HPDE6-E6E7 (cell line): ENCODE data around the gene DIS3L2.
"Not testable (repeated sequence)": the region's sequence is repeated elsewhere in the genome, so short reads cannot be mapped to it uniquely, and the experiment has no call there.

ENCODE experiments used
- DNase-seq: peaks from one replicate; pipeline ENCODE4 v3.0.0; 2011; ENCODE audit warnings: missing footprints; ENCODE audit errors: extremely low spot score

DIS3L2 gene

GRCh38 chr2:231928481-231928880 is 33.0 kb upstream of the DIS3L2 start:
- DNase-seq: no peak

DNA sequence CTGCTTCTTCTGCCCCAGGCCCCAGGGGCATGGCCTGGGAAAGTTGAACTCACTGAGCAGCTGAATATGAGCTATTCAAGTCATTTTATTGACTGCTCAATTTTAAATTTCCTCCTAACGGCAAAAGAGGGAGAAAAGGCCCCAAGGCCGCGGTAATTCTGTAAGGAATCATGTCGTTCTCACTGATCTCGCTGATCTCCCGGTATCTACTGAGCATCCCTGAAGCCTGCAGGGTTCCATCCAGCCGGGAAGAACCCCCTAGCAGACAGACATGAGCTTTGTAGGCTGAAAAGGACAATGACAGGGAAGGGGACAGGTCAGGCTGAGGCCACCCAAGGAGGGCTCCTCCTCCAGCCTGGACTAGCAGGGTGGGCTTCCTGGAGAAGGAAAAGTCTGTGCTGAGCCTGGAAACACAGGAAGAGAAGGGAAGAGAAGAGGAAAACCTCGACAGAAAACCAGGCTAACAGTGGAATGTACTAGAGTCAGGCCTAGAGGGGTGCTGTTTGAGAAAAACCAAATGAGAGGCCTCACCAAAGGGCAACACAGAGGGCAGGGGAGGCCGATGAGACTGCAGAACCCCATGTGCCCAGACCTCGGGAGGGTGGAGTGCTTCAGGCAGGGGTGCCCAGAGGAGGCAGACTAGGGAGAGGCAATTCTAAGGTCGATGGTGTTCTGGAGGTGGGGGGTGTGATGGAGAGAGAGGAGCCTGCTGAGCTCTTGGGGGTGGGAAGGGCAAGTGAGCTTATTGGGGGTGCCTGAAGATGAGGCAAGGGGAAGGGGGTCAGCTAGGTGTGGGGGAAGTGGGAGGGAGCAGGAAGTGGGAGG is 32.4 kb upstream of the DIS3L2 start:
- no peak for DNase-seq

DNA sequence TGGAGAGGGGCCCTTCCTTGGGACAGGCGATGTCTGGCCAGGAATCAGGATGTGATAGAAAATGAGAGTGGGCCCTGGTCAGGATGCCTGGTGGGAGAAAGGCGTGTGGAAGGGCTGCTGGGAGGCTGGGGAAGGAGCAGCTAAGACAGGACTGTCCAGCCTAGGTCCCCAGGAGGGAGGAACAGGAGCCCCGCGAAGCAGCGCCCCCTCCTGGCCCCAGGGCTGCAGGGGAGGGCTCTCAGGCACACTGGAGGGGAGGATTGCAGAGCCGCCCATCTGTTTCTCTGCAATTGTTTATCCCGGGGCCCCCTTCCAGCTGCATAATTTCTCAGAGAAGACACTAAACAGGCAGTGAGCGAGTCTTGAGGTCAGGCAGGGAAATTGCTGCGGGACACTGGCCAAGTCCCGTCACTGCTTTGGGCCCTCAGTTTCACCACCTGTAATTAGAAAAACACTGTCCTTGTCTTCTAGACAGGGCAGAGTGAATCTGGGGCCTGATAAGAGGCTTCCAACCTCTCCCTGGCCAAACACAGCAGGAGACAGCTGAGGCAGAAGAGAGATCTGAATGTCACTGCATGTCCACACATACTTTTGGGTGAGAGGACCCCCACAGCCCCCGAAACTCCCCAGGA is 31.4 kb upstream of the DIS3L2 start:
- DNase-seq: no peak

DNA sequence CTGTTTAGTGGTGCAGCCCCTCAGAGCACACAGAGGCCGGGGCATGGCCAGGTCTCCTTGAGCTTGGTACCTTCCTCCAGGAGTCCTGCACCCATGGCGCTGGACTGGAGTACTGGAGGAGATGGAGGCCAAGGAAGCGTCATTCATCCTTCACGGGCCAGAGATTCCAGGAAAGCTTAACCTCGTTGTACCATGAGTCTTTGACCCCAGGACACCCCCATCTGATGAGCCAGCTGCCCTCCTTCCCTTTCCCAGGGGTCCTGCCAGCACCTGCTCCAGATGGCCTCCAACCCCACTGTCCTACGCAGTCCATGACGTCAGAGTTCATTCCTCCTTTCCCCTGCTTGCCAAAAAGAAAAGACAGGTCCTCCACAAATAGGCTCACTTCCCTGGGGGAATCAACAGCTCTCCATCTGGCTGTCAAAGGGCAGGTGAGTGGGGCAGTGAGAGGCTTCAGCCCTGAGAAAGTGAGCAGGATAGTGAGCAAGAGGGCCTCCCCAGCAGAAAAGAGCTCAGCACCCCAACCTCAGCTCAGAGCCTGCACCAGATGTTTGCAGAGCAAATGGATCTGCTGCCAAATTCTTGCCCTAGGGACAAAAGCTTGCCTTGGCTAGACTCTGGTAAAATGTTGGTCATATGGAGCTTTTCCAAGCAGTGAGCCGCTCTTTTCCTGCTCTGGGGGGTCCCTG is 30.8 kb upstream of the DIS3L2 start:
- no peak for DNase-seq

- no peak for DNase-seq
Observed at GRCh38 chr2:231931481-231931915, 30.0 kb upstream of the DIS3L2 start.

- no peak for DNase-seq
Observed at GRCh38 chr2:231932711-231932970, 28.9 kb upstream of the DIS3L2 start.

- no peak for DNase-seq
Observed at GRCh38 chr2:231932985-231933915, 28.3 kb upstream of the DIS3L2 start.

DNA sequence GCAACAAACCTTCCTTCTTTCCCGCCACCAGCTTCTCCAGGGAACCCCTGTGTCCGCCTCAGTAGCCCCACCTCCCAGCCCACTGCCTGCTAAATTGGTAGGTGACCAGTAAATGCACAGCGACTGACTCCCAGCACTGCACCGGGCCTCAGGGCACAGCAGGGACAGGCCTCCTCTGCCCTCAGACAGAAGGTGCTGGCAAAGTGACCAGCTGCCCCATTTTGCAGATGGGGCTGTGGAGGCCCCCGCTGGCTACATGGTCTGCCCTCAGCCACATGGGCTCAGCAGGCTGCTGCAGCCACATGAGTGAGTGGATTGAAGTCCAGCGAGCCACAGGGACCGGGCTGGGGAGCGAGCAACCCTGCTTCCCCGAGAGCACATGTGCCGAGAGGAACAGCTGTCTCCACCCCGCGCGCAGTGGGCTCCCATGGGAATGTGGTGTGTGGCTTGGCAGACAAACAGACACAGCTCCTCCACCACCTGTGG is 27.6 kb upstream of the DIS3L2 start:
- DNase-seq: no peak

GRCh38 chr2:231934441-231935206 is 26.9 kb upstream of the DIS3L2 start:
- DNase-seq: no peak

GRCh38 chr2:231935207-231935524 is 26.3 kb upstream of the DIS3L2 start:
- DNase-seq: no peak

DNA sequence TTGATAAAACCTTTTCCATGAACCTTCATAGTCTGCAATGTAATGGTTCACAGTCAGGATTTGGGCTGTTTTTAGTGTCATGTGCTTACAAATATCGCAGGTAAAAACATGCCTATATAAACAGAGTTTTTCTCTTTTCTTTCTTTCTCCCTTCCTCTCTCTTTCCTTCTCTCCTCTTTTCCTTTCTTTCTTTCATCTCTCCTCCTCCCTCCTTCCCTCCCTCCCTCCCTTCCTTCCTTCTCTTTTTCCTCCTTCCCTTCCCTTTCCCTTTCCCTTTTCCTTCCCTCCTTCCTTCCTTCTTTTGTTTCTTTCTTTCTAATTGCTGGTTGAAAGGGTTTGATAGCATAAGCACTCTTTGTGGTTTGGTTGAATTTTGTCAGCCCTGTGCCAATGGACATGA is 25.7 kb upstream of the DIS3L2 start:
- no peak for DNase-seq

DNA sequence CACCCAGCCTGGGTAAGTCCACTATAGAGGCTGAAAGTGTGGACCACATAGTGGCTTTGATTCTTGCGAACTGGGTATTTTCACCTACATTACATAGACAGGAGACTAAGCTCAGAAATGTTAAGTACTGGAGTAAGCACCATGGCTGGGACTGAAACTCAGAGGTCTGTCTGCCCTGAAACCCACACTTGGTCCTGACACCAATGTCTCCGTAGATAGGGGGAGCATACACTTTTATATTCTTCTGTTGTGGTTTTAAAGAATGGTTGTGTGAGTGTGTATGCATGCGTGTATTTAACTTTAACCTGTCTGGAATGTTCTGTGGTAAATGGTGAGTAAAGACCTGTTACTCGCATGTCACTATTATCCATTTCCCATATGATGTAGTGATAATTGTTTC is 25.0 kb upstream of the DIS3L2 start:
- DNase-seq: no peak

- no peak for DNase-seq
Observed at GRCh38 chr2:231937057-231937456, 24.5 kb upstream of the DIS3L2 start.

GRCh38 chr2:231939022-231939421 is 22.5 kb upstream of the DIS3L2 start:
- no peak for DNase-seq

DNA sequence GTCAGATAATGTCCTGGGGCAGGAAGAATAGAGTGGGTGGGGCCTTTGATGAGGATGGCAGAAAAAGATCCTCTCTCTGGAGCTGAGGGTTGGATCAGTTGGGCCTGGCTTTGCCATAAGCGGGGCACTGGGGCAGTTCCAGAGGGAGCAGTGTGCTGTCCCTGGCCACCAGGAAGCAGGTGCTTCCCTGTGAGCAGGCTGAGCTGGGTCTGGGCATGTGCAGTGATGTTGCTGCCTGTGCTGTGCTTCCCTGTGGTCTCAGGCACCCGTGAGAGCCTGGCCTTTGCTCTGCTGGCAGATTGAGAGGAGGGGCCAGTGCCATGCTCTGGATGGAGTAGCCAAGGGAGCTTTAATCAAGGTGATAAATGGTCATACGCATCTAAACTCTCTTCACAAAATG is 20.7 kb upstream of the DIS3L2 start:
- DNase-seq: no peak

DNA sequence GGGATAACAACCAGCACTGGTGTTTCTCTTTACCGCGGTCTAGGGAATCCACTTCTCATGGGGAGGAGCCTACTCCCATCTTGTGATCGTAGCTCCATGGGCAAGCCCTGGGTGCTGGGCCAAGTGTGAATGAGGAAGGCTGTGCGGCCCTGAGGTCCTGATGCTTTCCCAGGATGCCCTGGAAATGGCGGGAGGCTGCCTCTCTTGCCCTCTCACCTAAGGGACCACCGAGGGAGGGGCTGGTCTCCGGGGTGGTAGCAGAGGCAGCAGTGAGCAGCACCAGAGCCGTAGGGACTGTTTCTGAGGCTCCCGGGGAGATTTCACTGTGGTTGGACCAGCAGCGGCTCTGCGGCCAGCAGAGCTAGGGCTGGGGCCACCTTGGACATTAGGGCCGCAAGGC is 19.8 kb upstream of the DIS3L2 start:
- no peak for DNase-seq

- no peak for DNase-seq
Observed at GRCh38 chr2:231942180-231942579, 19.3 kb upstream of the DIS3L2 start.

DNA sequence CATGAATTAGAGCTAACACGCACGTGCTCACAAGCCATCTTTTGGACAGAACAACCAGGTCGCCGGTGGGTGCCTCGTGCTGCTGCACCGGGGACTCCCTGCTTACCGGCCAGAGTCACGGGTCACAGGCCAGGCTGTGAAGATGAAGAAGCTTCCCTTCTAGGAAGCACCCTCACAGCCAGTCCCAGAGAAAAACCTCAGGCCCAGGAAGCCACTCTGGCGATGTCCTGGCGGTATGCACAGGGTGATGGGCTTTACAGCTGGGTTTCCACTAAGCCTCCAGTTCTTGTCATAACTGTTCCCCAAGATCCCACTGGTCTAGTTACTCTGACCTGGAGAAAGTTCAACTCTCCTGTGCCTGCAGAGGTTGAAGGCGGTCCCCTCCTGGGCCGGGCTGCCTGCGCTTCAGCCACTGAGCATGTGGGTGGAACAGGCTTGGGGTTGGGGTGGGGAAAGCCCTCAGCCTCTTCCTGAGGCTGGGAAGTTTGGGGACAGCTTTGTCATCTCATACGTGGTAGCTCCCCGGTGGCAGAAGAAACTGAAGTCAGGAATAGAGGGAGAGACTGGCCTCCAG is 15.2 kb upstream of the DIS3L2 start:
- DNase-seq: no peak

- DNase-seq: not testable (repeated sequence)
Observed at GRCh38 chr2:231947112-231947511, 14.4 kb upstream of the DIS3L2 start.

GRCh38 chr2:231947694-231948093 is 13.8 kb upstream of the DIS3L2 start:
- no peak for DNase-seq
